ENCODE results near the gene ZXDA. TPM values are rescaled to one million over a fixed set of nuclear protein-coding genes. Genes with fewer than 3 reads are reported as not detected.

ZXDA gene
- total and polyA plus RNA-seq, 2 donors (not counting 3 experiments of a cell fraction or from before 2014, with no cell fraction given) = 2.4 to 5.4 TPM

- dilution Hi-C loops (cut with MboI; ENCODE audit: extremely low pct_ligation_motif_present, low sequenced_read_pairs) = no loop called here
- no peak for FAIRE-seq
- Histone ChIP-seq H3K9ac (replicated peaks; ENCODE audit: extremely low read depth, insufficient read depth, low read length) (no peak overlapping the region), H3K4me1 (ENCODE audit: control insufficient read depth, extremely low read depth, insufficient read depth, low read length) (no peaks in the 10 kb centered on the region), H3K9me1 (replicated peaks; ENCODE audit: control insufficient read depth, extremely low read depth, insufficient read depth, low read length) (no peaks in the 10 kb centered on the region), H3K27me3 (ENCODE audit: control insufficient read depth in 2 of 2, insufficient read depth in 2 of 2, low read length in 2 of 2) (no peaks in the 10 kb centered on the region), H3K27ac (ENCODE audit: insufficient read depth, low read depth, low read length) (no peak overlapping the region), H3K79me2 (ENCODE audit: control insufficient read depth, insufficient read depth, low read length) (no peaks in the 10 kb centered on the region), H4K20me1 (replicated peaks; ENCODE audit: control insufficient read depth, extremely low read depth, insufficient read depth, low read length) (no peaks in the 10 kb centered on the region), H2AFZ (ENCODE audit: low read depth, low read length) (no peak overlapping the region), H3K4me3 (replicated peaks in 1 of 3; ENCODE audit: insufficient read depth in 1 of 3, low read depth in 1 of 3, low read length in 3 of 3) (no peak overlapping the region), H3K36me3 (ENCODE audit: control insufficient read depth in 2 of 2, extremely low read depth in 1 of 2, insufficient read depth in 2 of 2, low read length in 2 of 2) (no peaks in the 10 kb centered on the region), H3K4me2 (ENCODE audit: insufficient read depth, low read length) (no peak overlapping the region), H3K9me3 (replicated peaks; ENCODE audit: control insufficient read depth, insufficient read depth, low read length) (no peaks in the 10 kb centered on the region)
- no peak for DNase-seq (ENCODE audit: low read depth, low spot score)
- intact Hi-C loops (cut with micrococcal nuclease) = no loop called here
- CTCF ChIA-PET = interaction anchor here (0.7 kb wide), 1 partner anchor 117 kb away, joined by 3 read pairs; no protein-coding TSS in a partner anchor
- TF ChIP-seq JUN (IDR thresholded peaks at IDR 0.05; ENCODE audit: borderline replicate concordance, insufficient read depth, insufficient read length, low read depth) (no peak), FOS (IDR thresholded peaks at IDR 0.05; ENCODE audit: borderline replicate concordance, insufficient read depth, low read length) (no peak), POLR2AphosphoS5 (IDR thresholded peaks at IDR 0.05; ENCODE audit: insufficient read depth, low read depth, low read length) (no peak), CTCF (IDR thresholded peaks at IDR 0.05; ENCODE audit: extremely low read depth in 1 of 2, insufficient read depth in 1 of 2, low read depth in 1 of 2, low read length in 2 of 2) (no peak), GATA2 (IDR thresholded peaks at IDR 0.05; ENCODE audit: insufficient read depth, insufficient read length, low read depth, low read length) (no peak), MAX (IDR thresholded peaks at IDR 0.05; ENCODE audit: insufficient read depth, insufficient read length) (no peak), MYC (IDR thresholded peaks at IDR 0.05; ENCODE audit: low read depth, low read length) (no peak), EZH2 (IDR thresholded peaks at IDR 0.05; ENCODE audit: borderline replicate concordance, low read depth, low read length, severe bottlenecking) (no peak), POLR2A (IDR thresholded peaks at IDR 0.05; ENCODE audit: low read depth, low read length) (no peak)
- no TSS peak for BruUV-seq (replicated peaks)
- POLR2A ChIA-PET = no interaction called here
Measured at GRCh38 chrX:57932266-57932665, 22.0 kb upstream of the ZXDA start.

All from endothelial cell of umbilical vein (primary cell).